HCT116 (cell line): ENCODE results near the gene ZSWIM3. TPM values are rescaled to one million over a fixed set of nuclear protein-coding genes. Genes with fewer than 3 reads are reported as not detected.

Experiments
- ATAC-seq: fragments of 200-7000 bp; cut with Tn5 transposase; 2 replicates; pipeline ENCODE4 v1.9.1; 2020; ENCODE audit warnings: mild to moderate bottlenecking, moderate library complexity
- BruUV-seq: library from RNA; stranded (reverse); fragments of 400-500 nt; replicated peaks from 2 replicates; lab custom pipeline; 2021; lab: Mats Ljungman, UMichigan
- CTCF ChIA-PET: fragments of 300-600 bp; sonication (Branson Sonifier 250); formaldehyde crosslinking; loops from one replicate; lab custom pipeline; 2021; ENCODE audit warnings: antibody characterized with exemption; lab: Charles Lee
- POLR2A ChIA-PET: fragments of 300-600, 350-600 bp; sonication (Branson Sonifier 250); formaldehyde crosslinking; loops from one replicate; lab custom pipeline; 2021; ENCODE audit warnings: antibody characterized with exemption; lab: Charles Lee
- RAD21 ChIA-PET, 2 experiments: fragments of 300-600 bp; sonication (Branson Sonifier 250); formaldehyde crosslinking; loops; one replicate each; lab custom pipeline; 2023; ENCODE audit warnings: low total read pairs in 2 of 2; ENCODE audit not compliant: uncharacterized antibody in 2 of 2, unreplicated experiment in 2 of 2, low non-redundant PET in 1 of 2; lab: Charles Lee
- DNase-seq: peaks from one replicate; pipeline ENCODE4 v3.0.0-alpha.2; 2010; ENCODE audit warnings: low read depth, low spot score
- H2AFZ ChIP-seq: fragments of 200-600 bp; shearing (Covaris generic), sonication (generic); 2 replicates; pipeline ENCODE4 v1.6.1; 2017; ENCODE audit warnings: low read depth, mixed run types, mixed read lengths, antibody characterized with exemption, low read length; ENCODE audit not compliant: poor library complexity, severe bottlenecking
- H3K27ac ChIP-seq: 2 replicates; pipeline ENCODE4 v1.5.1; 2012; ENCODE audit warnings: low read depth, low read length
- H3K27me3 ChIP-seq: fragments of 200-600 bp; sonication (generic); 2 replicates; pipeline ENCODE4 v1.6.1; 2016; ENCODE audit warnings: mixed run types, low read length, mixed read lengths; ENCODE audit not compliant: insufficient read depth
- H3K36me3 ChIP-seq, 2 experiments: fragments of 200-500 bp in 1 of 2; fragments of 200-600 bp in 1 of 2; sonication (Bioruptor generic) in 1 of 2; sonication (generic) in 1 of 2; 2 replicates each; pipeline versions ENCODE4 v1.5.1 to v1.6.1; 2014 to 2016; ENCODE audit warnings: low read length in 2 of 2, inconsistent platforms in 1 of 2, mixed read lengths in 1 of 2, mixed run types in 1 of 2; ENCODE audit not compliant: insufficient read depth in 2 of 2, control insufficient read depth in 1 of 2
- H3K4me1 ChIP-seq, 2 experiments: fragments of 200-600 bp in 1 of 2; sonication (generic) in 1 of 2; 2 replicates each; pipeline versions ENCODE4 v1.5.1 to v1.6.1; 2012 to 2017; ENCODE audit warnings: low read length in 2 of 2, inconsistent platforms in 1 of 2, mild to moderate bottlenecking in 1 of 2, mixed read lengths in 1 of 2, mixed run types in 1 of 2, moderate library complexity in 1 of 2; ENCODE audit not compliant: insufficient read depth in 2 of 2, control insufficient read depth in 1 of 2
- H3K4me2 ChIP-seq: fragments of 200-600 bp; sonication (generic); 2 replicates; pipeline ENCODE4 v1.6.1; 2017; ENCODE audit warnings: mixed run types, low read length, mixed read lengths
- H3K4me3 ChIP-seq, 2 experiments: fragments of 200-600 bp in 1 of 2; sonication (generic) in 1 of 2; replicated peaks in 1 of 2; 2 replicates each; pipeline ENCODE4 v1.5.1; 2011 to 2016; ENCODE audit warnings: low read length in 2 of 2, control low read depth in 1 of 2, low read depth in 1 of 2, mild to moderate bottlenecking in 1 of 2, mixed read lengths in 1 of 2, mixed run types in 1 of 2
- H3K79me2 ChIP-seq: fragments of 200-600 bp; sonication (generic); 2 replicates; pipeline ENCODE4 v1.6.1; 2017; ENCODE audit warnings: mild to moderate bottlenecking, mixed run types, low read length, moderate library complexity, mixed read lengths; ENCODE audit not compliant: insufficient read depth
- H3K9ac ChIP-seq: fragments of 200-600 bp; sonication (generic); 2 replicates; pipeline ENCODE4 v1.6.1; 2016; ENCODE audit warnings: low read length, mixed read lengths
- H3K9me2 ChIP-seq: fragments of 200-600 bp; sonication (generic), shearing (Covaris generic); 2 replicates; pipeline ENCODE4 v1.6.1; 2017; ENCODE audit warnings: mixed run types, mild to moderate bottlenecking, moderate library complexity; ENCODE audit not compliant: insufficient read depth
- H3K9me3 ChIP-seq, 2 experiments: fragments of 200-500 bp in 1 of 2; fragments of 200-600 bp in 1 of 2; sonication (Bioruptor generic) in 1 of 2; sonication (generic) in 1 of 2; 2 replicates each; pipeline ENCODE4 v1.6.1; 2014 to 2017; ENCODE audit warnings: low read length in 2 of 2, mixed read lengths in 2 of 2, inconsistent platforms in 1 of 2, low read depth in 1 of 2, mild to moderate bottlenecking in 1 of 2, mixed run types in 1 of 2, moderate library complexity in 1 of 2; ENCODE audit not compliant: control insufficient read depth in 1 of 2, insufficient read depth in 1 of 2
- H4K20me1 ChIP-seq: fragments of 200-600 bp; sonication (generic), shearing (Covaris generic); 2 replicates; pipeline ENCODE4 v1.6.1; 2017; ENCODE audit warnings: mixed run types, mild to moderate bottlenecking, moderate library complexity; ENCODE audit not compliant: insufficient read depth
- ELF1 ChIP-seq: IDR thresholded peaks from 2 replicates; pipeline ENCODE4 v1.6.1; 2012; ENCODE audit warnings: low read depth, borderline replicate concordance
- EZH2phosphoT487 ChIP-seq: fragments of 200-600 bp; IDR thresholded peaks from 2 replicates; pipeline ENCODE4 v1.6.1; 2018; ENCODE audit warnings: antibody characterized with exemption, borderline replicate concordance
- POLR2A ChIP-seq: IDR thresholded peaks from 2 replicates; pipeline ENCODE4 v1.7.0; 2011; ENCODE audit warnings: borderline replicate concordance; ENCODE audit not compliant: insufficient read depth, insufficient read length; ENCODE audit errors: extremely low read depth
- POLR2AphosphoS5 ChIP-seq: IDR thresholded peaks from 2 replicates; pipeline ENCODE4 v1.6.1; 2011; ENCODE audit warnings: mild to moderate bottlenecking, low read depth, low read length, moderate library complexity
- SP1 ChIP-seq: IDR thresholded peaks from 2 replicates; pipeline ENCODE4 v1.6.1; 2012; ENCODE audit warnings: low read depth
- TCF7L2 ChIP-seq: IDR thresholded peaks from 2 replicates; pipeline ENCODE4 v1.7.0; 2011; ENCODE audit warnings: borderline replicate concordance, inconsistent platforms; ENCODE audit not compliant: insufficient read depth, insufficient read length; ENCODE audit errors: extremely low read depth
- ZNF274 ChIP-seq: fragments of 200-500 bp; sonication (Bioruptor generic); IDR thresholded peaks from 2 replicates; pipeline ENCODE4 v1.6.1; 2014; ENCODE audit warnings: mild to moderate bottlenecking, low read depth, low read length, inconsistent platforms
- intact Hi-C: fragments of 100-400 bp; cut with micrococcal nuclease; formaldehyde crosslinking; loops from 2 replicates; pipeline ENCODE4 v1.10.0; 2022
- total RNA-seq: library from RNA; stranded (reverse); gene quantifications from one replicate; pipeline ENCODE4 v1.2.1, GENCODE V29; 2021; ENCODE audit not compliant: unreplicated experiment
- TF ChIP-seq, protein P1 (sequence below): IDR thresholded peaks from 2 replicates; pipeline ENCODE4 v1.6.1; 2012
- TF ChIP-seq, protein P2 (sequence below): IDR thresholded peaks from 2 replicates; pipeline ENCODE4 v1.6.1; 2012; ENCODE audit warnings: low read depth

Gene ZSWIM3
- total RNA-seq, 1 experiment from 2014 or later: 1.8 TPM

DNA sequence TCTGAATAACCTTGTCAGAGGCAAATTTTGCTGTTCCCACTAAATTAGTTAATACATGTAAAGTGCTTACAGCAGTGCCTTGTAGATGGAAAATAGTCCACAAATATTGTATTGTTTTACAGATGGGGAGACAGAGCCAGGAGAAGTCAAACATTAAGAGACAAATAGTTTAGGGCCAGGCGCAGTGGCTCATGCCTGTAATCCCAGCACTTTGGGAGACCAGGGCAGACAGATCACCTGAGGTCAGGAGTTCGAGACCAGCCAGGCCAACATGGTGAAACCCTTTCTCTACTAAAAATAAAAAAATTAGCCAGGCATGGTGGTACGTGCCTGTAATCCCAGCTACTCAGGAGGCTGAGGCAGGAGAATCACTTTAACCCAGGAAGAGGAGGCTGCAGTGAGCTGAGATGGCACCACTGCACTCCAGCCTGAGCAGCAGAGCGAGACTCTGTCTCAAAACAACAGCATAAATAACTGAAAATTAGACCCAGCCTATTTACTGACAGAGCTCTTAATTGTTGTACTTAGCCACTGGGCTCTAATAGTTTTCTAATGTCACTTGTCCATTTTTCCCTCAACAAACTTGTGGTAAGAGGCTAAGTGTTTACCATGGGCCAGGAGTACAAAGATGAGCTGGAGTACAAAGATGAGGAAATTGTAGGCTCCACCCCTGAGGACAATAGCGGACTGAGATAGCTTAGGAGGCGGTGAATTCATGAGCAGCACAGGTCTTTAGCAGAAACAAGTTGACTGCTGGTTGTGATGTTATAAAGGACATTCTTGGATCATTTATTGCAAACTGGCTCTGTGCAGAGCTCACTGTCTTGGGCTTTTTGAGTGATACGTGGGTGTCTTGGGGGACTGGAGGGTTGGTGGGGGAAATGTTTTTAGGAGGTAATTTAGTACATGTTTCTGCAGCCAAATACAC lies 6.4 kb downstream of the ZSWIM3 start:
- H3K4me2 ChIP-seq: no peak overlapping the region
- no peak overlapping the region for H3K9ac ChIP-seq
- H3K79me2 ChIP-seq: no peaks in the 10 kb centered on the region
- intact Hi-C loops: no loop called here
- H3K27ac ChIP-seq: no peak overlapping the region
- ChIA-PET POLR2A (no interaction called here), CTCF (no interaction called here), RAD21 (no interaction called here)
- ATAC-seq (no peak), DNase-seq (no peak)
- H3K36me3 ChIP-seq: no peaks in the 10 kb centered on the region
- H3K9me3 ChIP-seq: no peaks in the 10 kb centered on the region
- no peaks in the 10 kb centered on the region for H4K20me1 ChIP-seq
- no peak overlapping the region for H3K4me3 ChIP-seq
- BruUV-seq: no TSS peak
- TF ChIP-seq ZNF274: no peak
- TF ChIP-seq POLR2AphosphoS5: no peak
- no peak for TF ChIP-seq ELF1
- TF ChIP-seq, protein P1, sequence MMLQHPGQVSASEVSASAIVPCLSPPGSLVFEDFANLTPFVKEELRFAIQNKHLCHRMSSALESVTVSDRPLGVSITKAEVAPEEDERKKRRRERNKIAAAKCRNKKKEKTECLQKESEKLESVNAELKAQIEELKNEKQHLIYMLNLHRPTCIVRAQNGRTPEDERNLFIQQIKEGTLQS: no peak
- no peak for TF ChIP-seq POLR2A
- TF ChIP-seq TCF7L2: no peak
- no peak for TF ChIP-seq EZH2phosphoT487
- TF ChIP-seq, protein P2, sequence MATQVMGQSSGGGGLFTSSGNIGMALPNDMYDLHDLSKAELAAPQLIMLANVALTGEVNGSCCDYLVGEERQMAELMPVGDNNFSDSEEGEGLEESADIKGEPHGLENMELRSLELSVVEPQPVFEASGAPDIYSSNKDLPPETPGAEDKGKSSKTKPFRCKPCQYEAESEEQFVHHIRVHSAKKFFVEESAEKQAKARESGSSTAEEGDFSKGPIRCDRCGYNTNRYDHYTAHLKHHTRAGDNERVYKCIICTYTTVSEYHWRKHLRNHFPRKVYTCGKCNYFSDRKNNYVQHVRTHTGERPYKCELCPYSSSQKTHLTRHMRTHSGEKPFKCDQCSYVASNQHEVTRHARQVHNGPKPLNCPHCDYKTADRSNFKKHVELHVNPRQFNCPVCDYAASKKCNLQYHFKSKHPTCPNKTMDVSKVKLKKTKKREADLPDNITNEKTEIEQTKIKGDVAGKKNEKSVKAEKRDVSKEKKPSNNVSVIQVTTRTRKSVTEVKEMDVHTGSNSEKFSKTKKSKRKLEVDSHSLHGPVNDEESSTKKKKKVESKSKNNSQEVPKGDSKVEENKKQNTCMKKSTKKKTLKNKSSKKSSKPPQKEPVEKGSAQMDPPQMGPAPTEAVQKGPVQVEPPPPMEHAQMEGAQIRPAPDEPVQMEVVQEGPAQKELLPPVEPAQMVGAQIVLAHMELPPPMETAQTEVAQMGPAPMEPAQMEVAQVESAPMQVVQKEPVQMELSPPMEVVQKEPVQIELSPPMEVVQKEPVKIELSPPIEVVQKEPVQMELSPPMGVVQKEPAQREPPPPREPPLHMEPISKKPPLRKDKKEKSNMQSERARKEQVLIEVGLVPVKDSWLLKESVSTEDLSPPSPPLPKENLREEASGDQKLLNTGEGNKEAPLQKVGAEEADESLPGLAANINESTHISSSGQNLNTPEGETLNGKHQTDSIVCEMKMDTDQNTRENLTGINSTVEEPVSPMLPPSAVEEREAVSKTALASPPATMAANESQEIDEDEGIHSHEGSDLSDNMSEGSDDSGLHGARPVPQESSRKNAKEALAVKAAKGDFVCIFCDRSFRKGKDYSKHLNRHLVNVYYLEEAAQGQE: no peak
- TF ChIP-seq SP1: no peak
- H3K4me1 ChIP-seq: peaks cover 15 to 28% of the 10 kb centered on the region in 2 experiments
- H3K27me3 ChIP-seq: no peaks in the 10 kb centered on the region
- no peak overlapping the region for H2AFZ ChIP-seq
- H3K9me2 ChIP-seq: no peaks in the 10 kb centered on the region
